SKM-1 (cell line): ENCODE data around the gene SRGAP2C.
"Not testable (repeated sequence)": the region's sequence is repeated elsewhere in the genome, so short reads cannot be mapped to it uniquely, and the experiment has no call there.

ENCODE experiments used
- DNase-seq: peaks from one replicate; lab custom pipeline; 2025; ENCODE audit not compliant: unreplicated experiment; lab: John Stamatoyannopoulos, UW

Gene SRGAP2C

GRCh38 chr1:121185140-121185708 lies 449 bp downstream of the SRGAP2C start:
- not testable (repeated sequence) for DNase-seq

- not testable (repeated sequence) for DNase-seq
Observed at GRCh38 chr1:121186191-121186590, 1.4 kb downstream of the SRGAP2C start.

DNA sequence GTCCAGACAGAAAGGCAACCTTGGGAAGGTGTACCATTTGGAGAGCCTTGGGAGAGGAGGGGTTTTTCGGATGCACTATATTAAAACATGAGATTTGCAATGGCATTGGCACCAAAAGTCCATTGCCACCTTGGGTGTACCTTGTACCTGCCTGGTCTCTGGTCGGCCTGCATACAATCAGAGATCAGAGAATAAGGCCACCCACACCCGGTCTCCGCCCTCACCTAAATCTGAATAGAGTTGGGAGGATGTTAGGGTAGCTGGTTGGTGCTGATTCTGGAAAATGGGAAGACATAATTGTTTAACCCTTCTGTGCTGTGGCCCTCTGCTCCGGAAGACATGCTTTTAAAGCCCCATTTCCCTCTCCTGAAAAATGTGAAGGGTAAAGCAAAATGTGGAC lies 3.1 kb downstream of the SRGAP2C start:
- not testable (repeated sequence) for DNase-seq

GRCh38 chr1:121192512-121192911 lies 7.7 kb downstream of the SRGAP2C start:
- DNase-seq, result not testable (repeated sequence)

DNA sequence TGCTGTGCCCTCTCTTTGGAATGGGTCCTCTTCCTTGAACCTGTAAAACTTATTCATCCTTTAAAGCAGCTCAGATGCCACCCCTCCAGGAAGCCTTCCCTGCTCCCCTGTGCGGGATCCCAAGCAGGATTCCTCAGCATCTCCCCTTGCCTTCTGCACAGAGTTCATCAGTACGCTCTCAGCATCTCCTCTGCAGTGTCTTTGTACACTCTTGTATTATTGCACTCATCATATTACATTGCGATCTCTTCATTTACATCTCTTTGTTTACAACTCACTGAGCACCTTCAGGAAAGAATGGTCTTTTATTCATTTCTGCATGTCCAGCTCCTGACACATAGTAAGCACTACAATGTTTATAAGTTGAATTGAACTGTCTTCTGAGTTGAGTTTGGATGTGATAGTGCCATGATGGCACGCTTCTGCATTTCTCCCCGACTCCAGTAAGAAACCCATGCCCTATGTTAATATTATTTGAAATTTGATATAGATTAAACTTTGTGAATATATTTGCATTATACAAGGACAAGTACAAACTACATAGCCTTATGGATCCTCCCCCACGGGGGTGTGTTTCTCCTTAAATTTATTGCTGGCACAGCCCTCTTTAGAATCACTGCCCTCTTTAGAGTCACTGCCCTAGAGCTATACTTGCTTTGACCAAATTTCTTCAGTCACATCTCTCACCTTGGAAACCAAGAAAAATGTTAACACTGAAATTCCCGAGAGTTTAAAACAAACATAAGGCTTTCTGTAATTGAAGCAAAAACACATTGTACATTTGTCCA lies 12.5 kb downstream of the SRGAP2C start:
- not testable (repeated sequence) for DNase-seq

GRCh38 chr1:121199763-121200162 lies 15.0 kb downstream of the SRGAP2C start:
- not testable (repeated sequence) for DNase-seq

- DNase-seq, result not testable (repeated sequence)
Observed at GRCh38 chr1:121200232-121200631, 15.5 kb downstream of the SRGAP2C start.

- not testable (repeated sequence) for DNase-seq
Observed at GRCh38 chr1:121200985-121201981, 16.5 kb downstream of the SRGAP2C start.

DNA sequence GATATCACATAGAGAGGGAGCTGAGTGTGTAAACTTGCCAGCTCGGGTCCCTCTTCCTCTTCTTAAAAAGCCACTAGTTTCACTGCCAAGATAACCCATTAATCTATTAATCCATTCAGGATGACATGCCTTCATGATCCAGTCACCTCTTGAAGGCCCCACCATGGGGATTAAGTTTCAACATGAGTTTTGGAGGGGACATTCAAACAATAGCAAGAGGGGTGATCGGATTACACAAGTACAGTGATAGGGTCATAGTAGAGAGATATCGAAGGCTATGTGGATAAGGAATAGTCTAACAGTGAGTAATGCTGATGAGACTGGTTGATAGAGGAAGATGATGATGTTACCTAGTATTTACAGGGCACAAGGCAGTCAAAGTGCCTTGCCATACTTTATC lies 18.2 kb downstream of the SRGAP2C start:
- not testable (repeated sequence) for DNase-seq

GRCh38 chr1:121205786-121206711 lies 21.3 kb downstream of the SRGAP2C start:
- DNase-seq, result not testable (repeated sequence)

DNA sequence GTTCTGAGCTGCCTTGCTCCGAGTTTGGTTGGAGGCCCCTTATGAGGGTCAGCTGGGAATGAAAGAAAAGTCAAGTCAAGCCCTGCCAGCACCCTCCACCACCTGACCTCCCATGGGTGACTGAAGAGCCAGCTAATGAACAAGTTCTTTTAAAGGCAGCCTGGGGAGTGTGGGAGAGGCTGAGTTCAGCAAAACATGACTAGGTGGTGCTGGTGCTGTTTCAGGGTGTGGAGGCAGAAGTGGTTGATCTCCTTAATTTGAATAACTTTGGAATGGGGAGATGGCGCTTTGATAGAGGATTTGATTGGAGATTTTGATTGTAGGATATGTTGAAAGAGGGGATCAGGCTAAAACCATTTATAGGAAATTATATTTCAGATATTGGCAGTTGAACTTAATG lies 22.6 kb downstream of the SRGAP2C start:
- not testable (repeated sequence) for DNase-seq

DNA sequence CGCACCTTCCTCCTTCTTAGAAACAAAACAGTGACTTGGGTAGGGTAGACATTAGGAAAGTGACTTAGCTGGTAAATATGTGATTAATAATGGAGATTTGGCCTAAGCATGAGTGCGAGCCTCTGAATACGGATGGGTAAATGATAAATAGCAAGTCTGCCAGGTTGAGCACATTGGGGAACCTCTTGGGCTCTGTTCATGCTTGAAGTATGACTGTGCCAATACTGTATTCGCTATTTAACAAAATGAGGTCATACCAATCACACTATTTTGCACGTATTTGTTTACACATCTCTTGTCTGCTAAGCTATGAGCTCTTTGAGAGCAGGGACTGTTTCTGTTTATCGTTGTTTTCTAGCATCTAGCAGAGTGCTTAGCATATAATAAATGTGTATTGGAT lies 23.6 kb downstream of the SRGAP2C start:
- not testable (repeated sequence) for DNase-seq

DNA sequence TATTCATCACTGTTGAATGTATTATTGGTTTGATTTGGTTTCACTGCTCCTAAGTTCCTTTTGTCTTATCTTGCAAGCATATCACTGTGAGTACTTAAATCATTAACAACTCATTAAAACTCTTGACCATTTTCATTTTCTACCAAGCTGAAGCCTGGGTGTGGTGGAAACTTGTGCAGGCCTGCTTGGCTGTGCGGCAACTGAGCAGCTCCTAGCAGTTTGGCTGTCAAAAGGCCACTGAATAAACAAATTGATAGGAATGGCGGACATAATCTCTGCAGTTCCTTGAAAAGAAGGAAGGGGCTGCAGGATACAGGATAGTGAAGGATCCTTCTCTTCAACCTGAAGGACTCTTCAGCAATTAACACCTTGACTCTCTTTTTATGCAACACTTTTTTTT lies 26.0 kb downstream of the SRGAP2C start:
- not testable (repeated sequence) for DNase-seq

- not testable (repeated sequence) for DNase-seq
Observed at GRCh38 chr1:121213491-121213890, 28.7 kb downstream of the SRGAP2C start.

- DNase-seq, result not testable (repeated sequence)
Observed at GRCh38 chr1:121214544-121215156, 29.9 kb downstream of the SRGAP2C start.

GRCh38 chr1:121215699-121216417 lies 31.1 kb downstream of the SRGAP2C start:
- not testable (repeated sequence) for DNase-seq

DNA sequence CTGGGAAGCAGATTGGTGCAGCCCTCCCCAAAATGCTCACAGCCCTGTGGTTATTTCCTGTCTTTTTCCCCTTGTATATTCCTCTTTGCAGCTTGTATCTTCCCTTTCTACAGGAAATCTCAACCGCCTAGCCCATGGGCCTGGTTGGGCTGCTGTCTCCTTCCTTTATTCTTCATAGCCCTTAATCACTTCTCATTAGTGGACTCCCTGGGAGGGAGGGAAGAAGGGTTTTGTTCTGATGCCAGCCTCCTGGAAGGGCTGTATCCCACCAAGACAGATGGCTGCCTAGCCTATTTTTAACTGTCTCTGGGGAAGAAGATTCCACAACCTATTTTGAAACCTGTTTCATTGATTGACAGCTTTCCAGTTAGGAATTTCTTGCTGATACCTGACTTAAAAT lies 31.9 kb downstream of the SRGAP2C start:
- not testable (repeated sequence) for DNase-seq

DNA sequence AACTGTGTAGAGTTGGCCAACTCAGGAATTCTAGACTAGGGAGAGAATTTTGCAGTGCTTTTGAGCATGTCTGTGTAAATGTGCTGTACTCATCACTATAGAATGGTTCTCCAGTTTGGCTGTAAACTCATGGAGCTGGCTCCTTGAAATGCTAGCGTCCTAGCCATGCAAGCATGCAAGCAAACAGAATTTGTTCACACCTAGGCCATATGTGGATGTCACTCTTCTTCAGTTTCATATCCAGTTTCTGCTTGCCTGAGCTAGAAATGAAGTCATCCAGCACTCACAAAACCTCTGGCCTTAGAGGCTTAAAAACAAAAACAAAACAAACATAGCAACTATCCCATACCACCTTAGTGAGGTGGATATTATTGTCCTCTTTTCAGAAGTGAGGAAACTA lies 37.0 kb downstream of the SRGAP2C start:
- DNase-seq, result not testable (repeated sequence)

GRCh38 chr1:121224714-121225113 lies 39.9 kb downstream of the SRGAP2C start:
- DNase-seq, result not testable (repeated sequence)
